ENCODE data around the gene NEURL1B. TPM values are rescaled to one million over a fixed set of nuclear protein-coding genes. Genes with fewer than 3 reads are reported as not detected.
A peak's percentile ranks its signal among the peaks of the same experiment; 100 is the strongest.

The NEURL1B gene
- total RNA-seq, 1 donor from 2014 or later = 30.9 TPM

- Histone ChIP-seq H3K27me3 (no peaks in the 10 kb centered on the region), H3K4me1 (peaks cover 59% of the 10 kb centered on the region), H3K36me3 (no peaks in the 10 kb centered on the region), H3K4me3 (no peak overlapping the region), H3K9me3 (no peaks in the 10 kb centered on the region), H3K27ac (no peak overlapping the region)
- no peak for DNase-seq (ENCODE audit: extremely low spot score in 2 of 2)
- TF ChIP-seq POLR2AphosphoS5 (IDR thresholded peaks at IDR 0.05; ENCODE audit: insufficient read depth in 1 of 2, low read depth in 1 of 2) = no peak
- no peak for TF ChIP-seq POLR2A (IDR thresholded peaks at IDR 0.05)
- TF ChIP-seq CTCF (IDR thresholded peaks at IDR 0.05) = no peak
- intact Hi-C loops (cut with DNase I) = loop anchor here (5.0 kb wide), 1 partner anchor 45 kb away; no protein-coding TSS in a partner anchor
Observed at GRCh38 chr5:172691886-172692285, 50.8 kb downstream of the NEURL1B start.

GRCh38 chr5:172692451-172692850 lies 51.4 kb downstream of the NEURL1B start:
- no peak for DNase-seq (ENCODE audit: extremely low spot score in 2 of 2)
- H3K27ac ChIP-seq = peak overlapping the region; percentile 79
- intact Hi-C loops (cut with DNase I) = loop anchor here (5.0 kb wide), 1 partner anchor 45 kb away; no protein-coding TSS in a partner anchor

GRCh38 chr5:172692981-172693380 lies 51.9 kb downstream of the NEURL1B start:
- no peaks in the 10 kb centered on the region for H3K36me3 ChIP-seq
- peak overlapping the region; percentile 79 for H3K27ac ChIP-seq
- H3K4me1 ChIP-seq = peaks cover 60% of the 10 kb centered on the region
- TF ChIP-seq POLR2AphosphoS5 (IDR thresholded peaks at IDR 0.05; ENCODE audit: insufficient read depth in 1 of 2, low read depth in 1 of 2) (no peak), POLR2A (IDR thresholded peaks at IDR 0.05) (no peak), CTCF (IDR thresholded peaks at IDR 0.05) (no peak)
- H3K27me3 ChIP-seq = no peaks in the 10 kb centered on the region
- no peak for DNase-seq (ENCODE audit: extremely low spot score in 2 of 2)
- intact Hi-C loops (cut with DNase I) = loop anchor here (5.0 kb wide), 1 partner anchor 46 kb away; no protein-coding TSS in a partner anchor
- no peaks in the 10 kb centered on the region for H3K9me3 ChIP-seq
- H3K4me3 ChIP-seq = no peak overlapping the region

More at GRCh38 chr5:172692451-172692850, 51.4 kb downstream of the NEURL1B start:
- peaks cover 62% of the 10 kb centered on the region for H3K4me1 ChIP-seq
- TF ChIP-seq POLR2AphosphoS5 (IDR thresholded peaks at IDR 0.05; ENCODE audit: insufficient read depth in 1 of 2, low read depth in 1 of 2) (no peak), POLR2A (IDR thresholded peaks at IDR 0.05) (no peak), CTCF (IDR thresholded peaks at IDR 0.05) (no peak)
- no peaks in the 10 kb centered on the region for H3K36me3 ChIP-seq
- no peak overlapping the region for H3K4me3 ChIP-seq
- H3K27me3 ChIP-seq = no peaks in the 10 kb centered on the region
- no peaks in the 10 kb centered on the region for H3K9me3 ChIP-seq

GRCh38 chr5:172694061-172694460 lies 53.0 kb downstream of the NEURL1B start:
- Histone ChIP-seq H3K27ac (peak overlapping the region; percentile 79), H3K27me3 (no peaks in the 10 kb centered on the region), H3K4me3 (no peak overlapping the region), H3K36me3 (no peaks in the 10 kb centered on the region), H3K9me3 (no peaks in the 10 kb centered on the region), H3K4me1 (peaks cover 49% of the 10 kb centered on the region)
- DNase-seq (ENCODE audit: extremely low spot score in 2 of 2) = no peak
- intact Hi-C loops (cut with DNase I) = loop anchor here (5.0 kb wide), 1 partner anchor 47 kb away; no protein-coding TSS in a partner anchor
- no peak for TF ChIP-seq POLR2A (IDR thresholded peaks at IDR 0.05)

GRCh38 chr5:172694541-172694940 lies 53.5 kb downstream of the NEURL1B start:
- intact Hi-C loops (cut with DNase I) = loop anchor here (5.0 kb wide), 1 partner anchor 47 kb away; no protein-coding TSS in a partner anchor
- Histone ChIP-seq H3K4me1 (peaks cover 44% of the 10 kb centered on the region), H3K27ac (peak overlapping the region; percentile 79)

More at GRCh38 chr5:172694541-172694940, 53.5 kb downstream of the NEURL1B start:
- Histone ChIP-seq H3K27me3 (no peaks in the 10 kb centered on the region), H3K4me3 (no peak overlapping the region), H3K9me3 (no peaks in the 10 kb centered on the region), H3K36me3 (no peaks in the 10 kb centered on the region)
- TF ChIP-seq POLR2A (IDR thresholded peaks at IDR 0.05) (no peak), CTCF (IDR thresholded peaks at IDR 0.05) (no peak), POLR2AphosphoS5 (IDR thresholded peaks at IDR 0.05; ENCODE audit: insufficient read depth in 1 of 2, low read depth in 1 of 2) (no peak)
- no peak for DNase-seq (ENCODE audit: extremely low spot score in 2 of 2)
